Fibroblast of skin of left biceps (primary cell): Measurements from ENCODE around the gene C4B.
A peak's percentile ranks its signal among the peaks of the same experiment; 100 is the strongest.
"Not testable (repeated sequence)": the region's sequence is repeated elsewhere in the genome, so short reads cannot be mapped to it uniquely, and the experiment has no call there.

Experiments
- DNase-seq, 2 experiments: peaks; one replicate each; pipeline ENCODE4 v3.0.0-alpha.2; 2013; ENCODE audit warnings: low read depth in 2 of 2

C4B gene

DNA sequence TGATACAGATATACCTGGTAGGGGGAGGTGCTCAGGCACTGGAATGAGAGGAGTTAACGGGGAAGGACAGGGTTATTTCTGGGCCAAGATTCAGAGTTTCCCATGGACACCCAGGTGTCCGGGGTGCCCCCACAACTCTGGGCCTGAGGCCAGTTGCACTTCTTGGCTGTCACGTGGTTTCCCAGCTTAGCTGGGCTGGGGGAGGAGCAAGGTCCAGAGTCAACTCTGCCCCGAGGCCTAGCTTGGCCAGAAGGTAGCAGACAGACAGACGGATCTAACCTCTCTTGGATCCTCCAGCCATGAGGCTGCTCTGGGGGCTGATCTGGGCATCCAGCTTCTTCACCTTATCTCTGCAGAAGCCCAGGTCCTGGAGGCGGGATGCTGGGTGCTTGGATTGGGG lies at the start of gene C4B:
Gene C4B (plus strand): TSS at position 249 of the 400 bp plus-strand sequence. CDS start 51 bp downstream, at position 300.
- not testable (repeated sequence) for DNase-seq

DNA sequence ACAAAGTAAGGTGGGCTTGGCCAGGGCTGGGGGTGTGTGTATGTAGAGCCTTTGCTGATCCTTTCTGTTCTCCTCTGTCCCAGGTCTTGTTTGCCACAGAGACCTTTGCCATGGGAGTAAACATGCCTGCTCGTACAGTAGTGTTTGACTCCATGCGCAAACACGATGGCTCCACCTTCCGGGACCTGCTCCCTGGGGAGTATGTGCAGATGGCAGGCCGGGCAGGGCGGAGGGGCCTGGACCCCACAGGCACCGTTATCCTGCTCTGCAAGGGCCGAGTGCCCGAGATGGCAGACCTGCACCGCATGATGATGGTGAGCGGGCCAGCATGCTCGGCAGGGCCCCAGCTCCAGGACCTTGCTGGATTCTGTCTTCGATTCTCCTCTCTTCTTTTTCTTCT lies 48.9 kb upstream of the C4B start:
- DNase-seq, result no peak

DNA sequence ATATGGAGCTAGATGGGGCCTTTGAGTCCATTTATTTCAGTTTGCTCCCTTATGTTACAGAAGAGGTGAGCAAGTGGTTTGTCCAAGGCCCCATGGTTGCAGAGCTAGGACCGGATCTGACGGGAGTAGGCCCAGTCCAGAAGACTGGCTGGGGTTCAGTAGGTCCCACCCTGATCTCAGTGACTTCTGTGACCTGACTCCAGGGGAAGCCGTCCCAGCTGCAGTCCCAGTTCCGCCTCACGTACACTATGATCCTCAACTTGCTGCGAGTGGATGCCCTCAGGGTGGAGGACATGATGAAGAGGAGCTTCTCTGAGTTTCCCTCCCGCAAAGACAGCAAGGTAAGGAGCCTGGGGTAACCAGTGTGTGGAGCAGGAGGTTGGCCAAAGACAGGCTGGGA lies 48.1 kb upstream of the C4B start:
- DNase-seq, result no peak

DNA sequence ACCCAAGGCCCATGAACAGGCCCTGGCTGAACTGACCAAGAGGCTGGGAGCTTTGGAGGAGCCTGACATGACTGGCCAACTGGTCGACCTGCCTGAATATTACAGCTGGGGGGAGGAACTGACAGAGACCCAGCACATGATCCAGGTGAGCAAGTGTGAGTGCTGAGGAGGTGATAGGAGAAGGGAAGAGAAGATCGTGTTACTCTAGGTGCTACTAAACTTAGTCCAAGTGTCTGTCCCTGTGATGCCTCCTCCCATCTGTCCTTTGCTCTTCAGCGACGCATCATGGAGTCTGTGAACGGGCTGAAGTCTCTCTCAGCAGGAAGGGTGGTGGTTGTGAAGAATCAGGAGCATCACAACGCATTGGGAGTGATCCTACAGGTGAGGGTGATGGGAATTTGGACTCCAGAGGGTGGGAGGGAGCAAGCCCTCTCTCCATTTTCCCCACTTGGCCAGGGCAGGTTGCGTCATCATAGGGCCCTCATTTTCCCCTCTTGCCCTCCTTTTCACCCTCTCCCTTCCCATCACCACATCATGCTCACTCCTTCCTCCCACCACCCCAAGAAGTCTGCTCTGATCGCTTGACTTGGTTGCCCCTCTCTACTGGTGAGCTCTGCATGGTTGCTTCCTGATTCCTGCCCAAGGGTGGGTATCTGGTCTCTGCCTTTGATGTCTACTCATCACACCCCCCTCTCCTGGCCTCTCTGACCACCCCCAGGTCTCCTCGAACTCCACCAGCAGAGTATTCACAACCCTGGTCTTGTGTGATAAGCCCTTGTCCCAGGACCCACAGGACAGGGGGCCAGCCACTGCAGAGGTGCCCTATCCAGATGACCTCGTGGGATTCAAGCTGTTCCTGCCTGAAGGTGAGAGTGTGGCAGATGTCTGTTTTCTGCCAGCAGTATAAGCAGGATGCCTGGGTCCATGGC lies 47.3 kb upstream of the C4B start:
- no peak for DNase-seq

DNA sequence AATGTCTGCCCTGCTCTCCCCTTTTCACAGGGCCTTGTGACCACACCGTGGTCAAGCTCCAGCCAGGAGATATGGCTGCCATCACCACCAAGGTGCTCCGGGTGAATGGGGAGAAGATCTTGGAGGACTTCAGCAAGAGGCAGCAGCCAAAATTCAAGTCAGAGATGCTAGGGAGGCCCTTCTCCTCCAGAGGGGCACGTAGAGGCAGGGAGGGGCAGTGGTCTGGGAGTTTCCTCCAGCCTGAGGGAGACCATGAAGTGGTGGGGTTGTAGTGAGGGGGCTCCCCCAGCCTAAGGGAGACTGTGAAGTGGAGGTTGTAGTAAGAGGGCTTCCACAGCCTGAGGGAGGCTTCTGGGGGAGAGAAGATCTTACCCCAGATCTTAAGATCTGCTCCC lies 46.7 kb upstream of the C4B start:
- DNase-seq, result no peak

DNA sequence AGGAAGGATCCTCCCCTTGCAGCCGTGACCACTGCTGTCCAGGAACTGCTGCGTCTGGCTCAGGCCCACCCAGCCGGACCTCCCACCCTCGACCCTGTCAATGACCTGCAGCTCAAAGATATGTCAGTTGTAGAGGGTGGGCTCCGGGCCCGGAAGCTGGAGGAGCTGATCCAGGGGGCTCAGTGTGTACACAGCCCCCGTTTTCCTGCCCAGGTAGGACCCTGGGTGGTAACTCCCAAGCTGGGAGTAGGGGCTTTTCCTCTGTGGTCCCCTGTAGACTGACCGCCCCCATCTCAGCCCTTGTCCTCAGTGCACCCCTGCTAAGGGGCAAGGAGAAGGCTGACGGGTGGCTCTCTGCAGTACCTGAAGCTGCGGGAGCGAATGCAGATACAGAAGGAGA lies 46.3 kb upstream of the C4B start:
- no peak for DNase-seq

DNA sequence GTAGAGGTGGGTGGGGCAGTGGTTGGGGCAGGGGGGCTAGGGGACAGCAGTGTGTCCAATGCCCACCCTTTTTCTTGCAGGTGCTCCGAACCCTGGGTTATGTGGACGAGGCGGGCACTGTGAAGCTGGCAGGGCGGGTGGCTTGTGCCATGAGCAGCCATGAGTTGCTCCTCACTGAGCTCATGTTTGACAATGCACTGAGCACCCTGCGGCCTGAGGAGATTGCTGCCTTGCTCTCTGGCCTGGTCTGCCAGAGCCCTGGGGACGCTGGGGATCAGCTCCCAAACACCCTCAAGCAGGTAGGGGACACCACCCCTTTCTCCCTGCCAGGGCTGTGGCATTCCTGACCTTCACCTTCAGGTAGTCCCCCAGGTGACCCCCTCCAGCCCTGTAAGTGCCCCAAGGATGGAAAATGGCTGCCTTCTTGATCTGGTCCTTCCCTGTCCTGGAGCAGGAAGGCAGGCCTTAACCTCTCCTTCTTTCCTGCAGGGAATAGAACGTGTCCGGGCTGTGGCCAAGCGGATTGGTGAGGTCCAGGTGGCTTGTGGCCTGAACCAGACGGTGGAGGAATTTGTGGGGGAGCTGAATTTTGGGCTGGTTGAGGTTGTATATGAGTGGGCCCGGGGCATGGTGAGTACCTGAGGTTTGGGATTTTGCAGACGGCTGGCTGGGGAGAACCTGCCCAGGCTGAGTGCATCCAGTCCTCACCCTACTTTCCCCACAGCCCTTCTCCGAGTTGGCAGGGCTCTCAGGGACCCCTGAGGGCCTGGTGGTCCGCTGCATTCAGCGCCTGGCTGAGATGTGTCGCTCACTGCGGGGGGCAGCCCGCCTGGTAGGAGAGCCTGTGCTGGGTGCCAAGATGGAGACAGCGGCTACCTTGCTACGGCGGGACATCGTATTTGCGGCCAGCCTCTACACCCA lies 45.5 kb upstream of the C4B start:
- no peak for DNase-seq

DNA sequence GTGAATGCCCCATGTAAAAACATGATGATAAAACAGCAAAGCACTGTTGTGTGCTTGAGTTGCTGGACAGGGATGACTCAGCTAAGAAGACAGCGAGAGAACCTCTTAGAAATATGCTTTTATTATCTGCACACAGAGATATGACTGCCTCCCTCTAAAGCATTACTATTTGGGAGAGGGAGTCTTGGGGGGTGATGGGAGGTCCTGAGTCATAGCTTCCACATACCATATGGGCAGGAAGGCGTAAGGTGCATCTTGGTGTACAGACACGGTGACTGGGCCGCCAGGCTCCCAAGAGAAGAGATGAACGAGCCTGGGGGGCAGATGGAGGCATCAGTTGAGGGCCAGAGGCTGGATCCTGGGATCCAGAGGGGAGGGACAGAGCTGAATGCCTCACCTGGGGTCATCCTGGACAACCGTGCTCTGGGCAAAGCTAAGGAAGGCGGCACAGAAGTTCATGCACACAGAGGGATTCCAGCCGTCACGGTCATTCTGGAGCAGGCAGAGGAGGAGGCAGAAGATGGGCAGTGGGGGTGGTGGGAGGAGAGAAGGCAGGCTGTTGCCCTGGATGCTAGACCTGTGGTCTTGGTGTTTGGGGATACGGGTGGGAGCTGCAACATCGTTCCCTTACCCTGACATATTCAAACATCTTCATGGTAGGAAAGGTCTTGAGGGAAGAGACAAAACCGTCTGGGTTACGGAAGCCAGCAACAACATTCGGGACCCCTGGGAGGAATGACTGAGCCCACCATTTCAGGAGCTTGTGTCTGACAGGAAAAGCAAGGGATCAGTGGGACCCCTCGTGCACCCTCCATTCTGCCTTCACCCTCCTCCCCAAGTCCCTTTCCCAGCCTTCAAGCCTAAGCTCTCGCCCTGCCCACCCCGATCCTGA lies 44.6 kb upstream of the C4B start:
- DNase-seq, result no peak

DNA sequence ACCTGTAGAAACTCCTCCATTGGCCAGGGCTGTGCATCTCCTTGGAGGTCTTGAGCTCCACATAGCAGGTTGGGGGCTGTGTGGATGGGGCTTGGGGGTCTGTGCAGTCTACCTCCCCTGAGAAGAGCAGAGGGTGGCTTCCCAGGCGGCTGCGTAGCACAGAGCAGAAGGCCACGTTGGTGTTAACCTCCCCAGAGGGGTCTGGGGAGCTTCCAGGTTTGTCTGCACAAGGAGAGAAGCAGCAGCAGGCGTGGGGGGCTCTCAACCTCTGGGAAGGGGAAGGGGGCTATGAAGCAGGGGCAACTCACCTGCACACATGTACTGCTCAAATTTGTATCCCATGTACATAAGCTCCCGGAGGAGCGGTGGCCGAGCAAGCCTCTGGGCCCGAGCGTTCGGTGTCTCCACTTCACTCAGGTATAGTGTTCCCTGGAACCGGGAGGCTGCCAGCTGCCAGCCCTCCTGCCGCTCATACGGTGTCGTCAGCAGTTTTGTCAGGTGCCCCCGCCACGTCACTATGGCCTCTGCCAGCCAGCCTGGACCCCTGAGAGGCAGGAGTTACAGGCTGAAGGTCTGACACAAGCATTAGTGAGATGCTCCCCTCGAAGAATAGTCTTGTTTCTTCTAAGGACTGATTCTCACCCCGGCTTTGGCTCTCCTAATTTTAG lies 43.9 kb upstream of the C4B start:
- DNase-seq, result no peak

DNA sequence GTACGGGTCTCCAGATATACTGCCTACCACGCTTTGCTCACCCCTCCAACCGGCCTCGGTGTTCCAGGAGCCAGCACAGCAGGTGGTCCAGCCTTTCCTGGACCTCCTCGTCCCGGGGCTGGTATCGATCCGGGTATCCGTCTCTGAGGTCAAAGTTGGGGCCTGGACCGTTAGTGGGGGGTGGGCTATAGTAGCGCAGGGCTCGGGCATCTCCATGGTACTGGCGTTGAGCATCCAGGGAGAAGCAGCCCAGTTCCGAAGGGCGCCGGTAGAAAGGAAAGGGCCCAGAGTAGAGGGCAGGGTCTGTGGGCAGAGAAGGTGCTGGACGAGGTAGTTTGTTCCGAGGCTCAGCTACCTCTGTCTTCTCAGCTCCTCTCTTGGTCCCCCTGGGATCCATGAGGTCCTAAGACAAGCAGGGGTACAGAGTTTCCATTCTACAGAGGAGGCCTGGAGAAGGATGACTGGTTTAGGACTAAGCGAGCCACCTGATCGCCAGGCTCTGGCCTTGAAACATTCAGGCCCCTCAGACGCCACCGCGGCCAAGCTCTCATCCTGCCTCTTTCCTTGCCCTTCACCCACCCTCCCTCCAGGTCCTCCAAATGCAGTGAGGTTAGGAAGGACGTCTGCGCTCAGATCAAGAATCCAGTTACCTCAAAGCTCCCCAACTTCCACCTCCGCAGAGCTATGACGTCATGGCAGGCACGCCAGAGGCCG lies 43.2 kb upstream of the C4B start:
- no peak for DNase-seq

DNA sequence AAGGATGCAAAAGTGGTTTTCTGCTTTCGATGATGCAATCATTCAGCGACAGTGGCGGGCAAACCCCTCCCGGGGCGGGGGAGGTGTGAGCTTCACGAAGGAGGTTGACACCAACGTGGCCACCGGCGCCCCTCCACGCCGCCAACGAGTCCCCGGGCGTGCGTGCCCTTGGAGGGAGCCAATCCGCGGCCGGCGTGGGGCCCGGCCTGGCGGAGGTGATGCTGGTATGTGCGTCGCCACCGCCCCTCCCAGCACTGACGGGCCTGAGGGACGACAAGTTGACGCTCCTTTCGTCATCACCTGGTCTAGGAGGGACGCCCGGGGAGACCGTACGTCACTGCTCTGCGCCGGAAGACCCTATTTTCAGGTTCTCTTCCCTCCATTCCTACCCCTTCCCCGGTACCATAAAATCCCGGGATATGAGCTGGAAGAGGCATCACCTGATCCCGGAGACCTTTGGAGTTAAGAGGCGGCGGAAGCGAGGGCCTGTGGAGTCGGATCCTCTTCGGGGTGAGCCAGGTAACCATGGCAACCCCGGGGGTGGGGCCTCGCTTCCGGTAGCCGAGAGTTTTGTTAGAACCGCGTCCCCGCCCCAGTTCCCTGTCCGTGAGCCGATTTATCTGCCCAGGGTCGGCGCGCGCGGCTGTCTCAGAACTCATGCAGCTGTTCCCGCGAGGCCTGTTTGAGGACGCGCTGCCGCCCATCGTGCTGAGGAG lies 42.4 kb upstream of the C4B start, which contains the start of gene DXO:
Gene DXO (minus strand): TSS at position 146 of the 716 bp plus-strand sequence. CDS start 463 bp downstream, outside the sequence.
- peak; percentile 96 to 97 for DNase-seq

DNA sequence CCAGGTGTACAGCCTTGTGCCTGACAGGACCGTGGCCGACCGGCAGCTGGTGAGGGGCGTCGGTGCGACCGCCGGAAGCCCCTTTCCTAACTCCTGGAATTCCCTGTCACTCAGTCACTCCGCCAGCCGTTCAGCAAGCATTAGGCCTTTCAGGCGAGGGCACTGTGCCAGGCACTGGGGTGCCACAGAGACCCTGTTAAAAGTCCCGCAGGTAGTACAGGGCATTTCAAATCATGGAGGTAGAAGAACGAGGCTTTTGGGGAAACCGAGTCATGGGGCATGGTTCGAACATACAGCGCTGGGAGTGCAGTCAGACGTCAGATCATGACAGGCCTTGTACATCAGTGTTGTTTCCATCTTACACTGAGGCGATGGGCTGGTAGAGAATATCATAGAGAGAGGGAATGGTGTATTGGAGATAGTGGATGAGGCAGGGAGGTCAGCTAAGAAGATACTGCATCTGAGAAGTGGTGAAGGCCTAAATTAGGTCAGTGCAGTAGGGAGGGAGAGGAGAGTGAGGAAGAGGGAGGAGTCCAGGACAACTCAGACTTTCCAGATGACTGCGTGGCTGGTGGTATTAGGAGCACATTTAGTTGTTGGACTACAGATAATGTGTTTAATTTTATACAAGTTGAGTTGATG lies 41.8 kb upstream of the C4B start:
- DNase-seq, result no peak

DNA sequence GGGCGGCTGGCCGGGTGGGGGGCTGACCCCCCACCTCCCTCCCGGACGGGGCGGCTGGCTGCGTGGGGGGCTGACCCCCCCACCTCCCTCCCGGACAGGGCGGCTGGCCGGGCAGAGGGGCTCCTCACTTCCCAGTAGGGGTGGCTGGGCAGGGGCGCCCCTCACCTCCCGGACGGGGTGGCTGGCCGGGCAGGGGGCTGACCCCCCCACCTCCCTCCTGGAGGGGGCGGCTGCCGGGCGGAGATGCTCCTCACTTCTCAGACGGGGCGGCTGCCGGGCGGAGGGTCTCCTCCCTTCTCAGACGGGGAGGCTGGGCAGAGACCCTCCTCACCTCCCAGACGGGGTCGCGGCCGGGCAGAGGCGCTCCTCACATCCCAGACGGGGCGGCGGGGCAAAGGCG lies 38.5 kb upstream of the C4B start:
- DNase-seq, result not testable (repeated sequence)

DNA sequence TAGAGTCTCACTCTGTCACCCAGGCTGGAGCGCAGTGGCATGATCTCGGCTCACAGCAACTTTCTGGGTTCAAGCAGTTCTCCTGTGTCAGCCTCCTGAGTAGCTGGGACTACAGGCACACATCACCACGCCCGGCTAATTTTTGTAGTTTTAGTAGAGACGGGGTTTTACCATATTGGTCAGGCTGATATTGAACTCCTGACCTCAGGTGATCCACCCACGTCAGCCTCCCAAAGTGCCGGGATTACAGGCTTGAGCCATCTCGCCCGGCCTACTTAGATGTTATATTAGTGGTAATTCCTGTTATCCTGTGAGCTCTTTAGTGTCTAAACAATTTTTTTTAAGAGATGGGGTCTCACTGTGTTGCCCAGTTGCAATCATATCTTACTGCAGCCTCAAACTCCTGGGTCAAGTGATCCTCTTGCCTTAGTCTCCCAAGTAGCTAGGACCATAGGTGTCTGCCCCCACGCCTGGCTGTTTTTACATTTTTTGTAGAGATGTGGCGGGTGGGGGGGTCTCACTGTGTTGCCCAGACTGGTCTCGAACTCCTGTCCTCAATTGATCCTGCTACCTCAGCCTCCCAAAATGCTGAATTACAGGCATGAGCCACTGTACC lies 36.7 kb upstream of the C4B start:
- no peak for DNase-seq

DNA sequence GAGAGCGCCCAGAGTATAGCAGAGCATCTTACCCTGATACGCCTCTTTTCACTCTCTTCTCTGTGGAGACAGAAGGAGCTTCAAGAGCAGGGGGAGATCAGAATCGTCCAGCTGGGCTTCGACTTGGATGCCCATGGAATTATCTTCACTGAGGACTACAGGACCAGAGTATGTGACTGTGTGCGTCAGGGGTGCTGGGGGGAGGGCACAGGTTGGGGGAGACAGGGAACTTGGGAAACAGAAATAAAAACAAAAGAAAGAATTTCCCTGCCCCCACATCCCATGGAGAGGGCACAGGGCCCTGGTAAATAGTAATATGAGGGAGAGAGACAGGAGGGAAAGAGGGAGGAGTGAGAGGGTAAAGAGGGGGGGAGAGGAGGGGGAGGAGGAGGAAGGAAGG lies 35.8 kb upstream of the C4B start:
- no peak for DNase-seq

DNA sequence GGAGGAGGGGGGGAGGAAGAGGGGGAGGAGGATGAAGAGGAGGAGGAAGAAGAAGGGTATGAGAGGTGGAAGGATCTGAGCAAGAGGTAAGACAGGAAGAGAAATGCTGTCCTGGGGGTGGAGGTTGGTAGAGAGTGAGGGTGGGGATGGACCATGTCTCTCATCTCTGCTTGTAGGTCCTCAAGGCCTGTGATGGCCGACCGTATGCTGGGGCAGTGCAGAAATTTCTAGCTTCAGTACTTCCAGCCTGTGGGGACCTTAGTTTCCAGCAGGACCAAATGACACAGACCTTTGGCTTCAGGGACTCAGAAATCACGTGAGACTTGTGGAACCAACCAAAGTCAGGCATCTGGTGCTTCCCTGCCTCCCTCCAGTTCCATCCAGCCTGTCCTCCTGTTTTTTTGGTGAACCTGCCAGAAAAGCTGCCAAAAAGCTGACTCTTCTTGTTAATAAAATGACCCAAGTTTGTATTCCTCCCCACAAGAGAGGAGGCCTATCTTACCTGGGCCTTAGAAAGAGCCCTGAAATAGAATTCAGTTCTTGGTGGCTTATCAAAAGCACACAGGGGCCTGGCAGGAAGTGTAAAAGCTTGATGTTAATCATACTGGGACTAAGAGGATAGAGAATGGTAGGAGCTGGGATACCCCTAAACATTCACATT lies 35.2 kb upstream of the C4B start:
- DNase-seq, result no peak

DNA sequence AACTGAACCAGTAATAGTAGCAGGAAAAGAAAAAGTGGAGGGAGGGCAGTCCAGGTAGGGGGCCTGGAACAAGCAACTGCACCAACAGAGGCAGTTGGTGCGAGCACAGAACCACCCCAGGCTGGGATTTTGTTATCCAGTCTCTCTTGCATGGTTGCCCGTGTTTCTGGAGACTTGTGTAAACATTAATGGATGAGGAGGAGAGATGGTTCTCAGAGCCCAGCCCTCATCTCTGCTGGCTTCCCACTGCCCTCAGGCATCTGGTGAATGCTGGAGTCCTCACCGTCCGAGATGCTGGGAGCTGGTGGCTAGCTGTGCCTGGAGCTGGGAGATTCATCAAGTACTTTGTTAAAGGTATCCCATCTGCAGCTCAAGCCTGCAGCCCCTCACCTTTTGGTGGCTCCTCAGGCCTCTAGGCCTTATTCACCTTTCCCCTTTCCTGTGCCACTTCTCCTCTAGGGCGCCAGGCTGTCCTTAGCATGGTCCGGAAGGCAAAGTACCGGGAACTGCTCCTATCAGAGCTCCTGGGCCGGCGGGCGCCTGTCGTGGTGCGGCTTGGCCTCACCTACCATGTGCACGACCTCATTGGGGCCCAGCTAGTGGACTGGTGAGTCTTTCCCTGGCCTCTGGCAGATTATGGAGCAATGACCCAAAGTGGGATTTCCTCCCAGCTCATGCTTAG lies 34.3 kb upstream of the C4B start:
- not testable (repeated sequence) for DNase-seq
